ENCODE measurements around the gene PLIN1. TPM values are rescaled to one million over a fixed set of nuclear protein-coding genes. Genes with fewer than 3 reads are reported as not detected.

PLIN1 gene
- total and polyA plus RNA-seq, 2 donors (not counting 3 experiments of a cell fraction or from before 2014, with no cell fraction given): 0.07 TPM; not detected in 1

DNA sequence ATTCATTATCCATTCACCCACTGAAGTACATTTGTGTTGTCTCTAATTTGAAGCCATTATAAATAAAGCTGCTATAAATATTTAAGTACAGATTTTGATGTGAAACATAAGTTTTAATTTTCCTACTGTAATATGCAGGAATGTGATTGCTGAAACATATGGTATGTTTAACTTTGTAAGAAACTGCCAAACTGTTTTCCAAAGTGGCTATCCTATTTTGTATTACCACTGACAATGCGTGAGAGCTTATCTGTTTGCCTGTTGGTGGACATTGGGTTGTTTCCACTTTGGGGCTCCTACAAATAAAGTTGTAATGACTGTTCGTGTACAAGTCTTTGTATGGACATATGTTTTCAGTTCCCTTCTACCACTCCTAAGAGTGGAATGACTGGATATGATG lies 13.9 kb upstream of the PLIN1 start:
- TF ChIP-seq POLR2AphosphoS5 (IDR thresholded peaks at IDR 0.05; ENCODE audit: insufficient read depth, low read depth, low read length) (no peak), MYC (IDR thresholded peaks at IDR 0.05; ENCODE audit: low read depth, low read length) (no peak), GATA2 (IDR thresholded peaks at IDR 0.05; ENCODE audit: insufficient read depth, insufficient read length, low read depth, low read length) (no peak), POLR2A (IDR thresholded peaks at IDR 0.05; ENCODE audit: low read depth, low read length) (no peak), FOS (IDR thresholded peaks at IDR 0.05; ENCODE audit: borderline replicate concordance, insufficient read depth, low read length) (no peak), JUN (IDR thresholded peaks at IDR 0.05; ENCODE audit: borderline replicate concordance, insufficient read depth, insufficient read length, low read depth) (no peak), CTCF (IDR thresholded peaks at IDR 0.05; ENCODE audit: extremely low read depth in 1 of 2, insufficient read depth in 1 of 2, low read depth in 1 of 2, low read length in 2 of 2) (no peak), EZH2 (IDR thresholded peaks at IDR 0.05; ENCODE audit: borderline replicate concordance, low read depth, low read length, severe bottlenecking) (no peak)
- TF ChIP-seq, protein P1, sequence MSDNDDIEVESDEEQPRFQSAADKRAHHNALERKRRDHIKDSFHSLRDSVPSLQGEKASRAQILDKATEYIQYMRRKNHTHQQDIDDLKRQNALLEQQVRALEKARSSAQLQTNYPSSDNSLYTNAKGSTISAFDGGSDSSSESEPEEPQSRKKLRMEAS (IDR thresholded peaks at IDR 0.05; ENCODE audit: insufficient read depth, insufficient read length): no peak

More for the DNA sequence above, 13.9 kb upstream of the PLIN1 start:
- FAIRE-seq: no peak
- Histone ChIP-seq H4K20me1 (replicated peaks; ENCODE audit: control insufficient read depth, extremely low read depth, insufficient read depth, low read length) (no peaks in the 10 kb centered on the region), H3K4me1 (ENCODE audit: control insufficient read depth, extremely low read depth, insufficient read depth, low read length) (peaks cover 2% of the 10 kb centered on the region), H3K4me2 (ENCODE audit: insufficient read depth, low read length) (no peak overlapping the region), H3K27me3 (ENCODE audit: control insufficient read depth in 2 of 2, insufficient read depth in 2 of 2, low read length in 2 of 2) (peaks cover 7 to 13% of the 10 kb centered on the region in 2 experiments), H3K36me3 (ENCODE audit: control insufficient read depth in 2 of 2, extremely low read depth in 1 of 2, insufficient read depth in 2 of 2, low read length in 2 of 2) (no peaks in the 10 kb centered on the region), H3K9ac (replicated peaks; ENCODE audit: extremely low read depth, insufficient read depth, low read length) (no peak overlapping the region), H3K27ac (ENCODE audit: insufficient read depth, low read depth, low read length) (no peak overlapping the region), H2AFZ (ENCODE audit: low read depth, low read length) (no peak overlapping the region), H3K9me1 (replicated peaks; ENCODE audit: control insufficient read depth, extremely low read depth, insufficient read depth, low read length) (no peaks in the 10 kb centered on the region), H3K9me3 (replicated peaks; ENCODE audit: control insufficient read depth, insufficient read depth, low read length) (no peaks in the 10 kb centered on the region), H3K4me3 (replicated peaks in 1 of 3; ENCODE audit: insufficient read depth in 1 of 3, low read depth in 1 of 3, low read length in 3 of 3) (no peak overlapping the region), H3K79me2 (ENCODE audit: control insufficient read depth, insufficient read depth, low read length) (no peaks in the 10 kb centered on the region)
- intact Hi-C loops (cut with micrococcal nuclease): no loop called here
- ChIA-PET CTCF (interaction anchor here (0.6 kb wide), 1 partner anchor 47 kb away, joined by 3 read pairs; no protein-coding TSS in a partner anchor), POLR2A (no interaction called here)
- no TSS peak for BruUV-seq (replicated peaks)
- no peak for DNase-seq (ENCODE audit: low read depth, low spot score)
- dilution Hi-C loops (cut with MboI; ENCODE audit: extremely low pct_ligation_motif_present, low sequenced_read_pairs): no loop called here

Data from endothelial cell of umbilical vein (primary cell).